Glutamatergic neuron (in vitro differentiated cells): Measurements from ENCODE around the gene USP17L24. TPM values are rescaled to one million over a fixed set of nuclear protein-coding genes. Genes with fewer than 3 reads are reported as not detected.
"Not testable (repeated sequence)": the region's sequence is repeated elsewhere in the genome, so short reads cannot be mapped to it uniquely, and the experiment has no call there.

Source experiments
- DNase-seq: peaks from one replicate; pipeline ENCODE4 v3.0.0; 2022
- H3K27ac Mint-ChIP-seq: one replicate; pipeline ENCODE4 v1.8.0; 2020; ENCODE audit warnings: mild to moderate bottlenecking, mixed read lengths, inconsistent platforms; ENCODE audit not compliant: unreplicated experiment
- H3K27me3 Mint-ChIP-seq: one replicate; pipeline ENCODE4 v1.8.0; 2020; ENCODE audit warnings: mild to moderate bottlenecking, moderate library complexity, mixed read lengths, inconsistent platforms; ENCODE audit not compliant: unreplicated experiment
- H3K36me3 Mint-ChIP-seq: one replicate; pipeline ENCODE4 v1.8.0; 2020; ENCODE audit warnings: mild to moderate bottlenecking, mixed read lengths, inconsistent platforms; ENCODE audit not compliant: unreplicated experiment
- H3K4me1 Mint-ChIP-seq: one replicate; pipeline ENCODE4 v1.8.0; 2020; ENCODE audit warnings: mild to moderate bottlenecking, low read depth, mixed read lengths, inconsistent platforms; ENCODE audit not compliant: unreplicated experiment
- H3K4me3 Mint-ChIP-seq: one replicate; pipeline ENCODE4 v1.8.0; 2020; ENCODE audit warnings: mild to moderate bottlenecking, mixed read lengths, inconsistent platforms; ENCODE audit not compliant: unreplicated experiment
- H3K9me3 Mint-ChIP-seq: one replicate; pipeline ENCODE4 v1.8.0; 2020; ENCODE audit warnings: mild to moderate bottlenecking, moderate library complexity, mixed read lengths, inconsistent platforms; ENCODE audit not compliant: unreplicated experiment
- long read RNA-seq: library from polyadenylated mRNA; unstranded; transcript quantifications from one replicate; pipeline ENCODE4 v2.0.0, GENCODE V29; 2020; ENCODE audit not compliant: unreplicated experiment
- total RNA-seq: library from RNA; stranded (reverse); fragmentation: NEBNext Ultra II Directional; extraction: Animal tissue kit (Norgen Biotek cat#: 25700); gene quantifications from one replicate; pipeline ENCODE4 v1.2.1, GENCODE V29; 2021; ENCODE audit not compliant: unreplicated experiment

USP17L24 gene
- not detected for total RNA-seq
- long read RNA-seq: 0 reads

- H3K4me3 Mint-ChIP-seq, H3K4me1 Mint-ChIP-seq, H3K36me3 Mint-ChIP-seq, H3K9me3 Mint-ChIP-seq, DNase-seq, H3K27me3 Mint-ChIP-seq, H3K27ac Mint-ChIP-seq: not testable (repeated sequence)
Measured at GRCh38 chr4:9324865-9325264, at the start of gene USP17L24. USP17L24 (plus strand) TSS chr4:9325165; CDS start chr4:9325165, 0 bp downstream.

GRCh38 chr4:9324191-9324590, 774 bp upstream of the USP17L24 start:
- H3K9me3 Mint-ChIP-seq, H3K27me3 Mint-ChIP-seq, H3K4me3 Mint-ChIP-seq, DNase-seq, H3K4me1 Mint-ChIP-seq, H3K27ac Mint-ChIP-seq, H3K36me3 Mint-ChIP-seq: not testable (repeated sequence)

GRCh38 chr4:9329611-9330010, 4.6 kb downstream of the USP17L24 start, which contains the start of gene USP17L25:
USP17L25 (plus strand) TSS chr4:9329911; CDS start chr4:9329911, 0 bp downstream.
- DNase-seq, H3K27me3 Mint-ChIP-seq, H3K36me3 Mint-ChIP-seq, H3K27ac Mint-ChIP-seq, H3K4me1 Mint-ChIP-seq, H3K9me3 Mint-ChIP-seq, H3K4me3 Mint-ChIP-seq: not testable (repeated sequence)

GRCh38 chr4:9334358-9334757, 9.4 kb downstream of the USP17L24 start, which contains the start of gene USP17L26:
USP17L26 (plus strand) TSS chr4:9334658; CDS start chr4:9334658, 0 bp downstream.
- not testable (repeated sequence) for H3K27ac Mint-ChIP-seq, DNase-seq, H3K27me3 Mint-ChIP-seq, H3K4me3 Mint-ChIP-seq, H3K36me3 Mint-ChIP-seq, H3K4me1 Mint-ChIP-seq, H3K9me3 Mint-ChIP-seq

- H3K27ac Mint-ChIP-seq, H3K36me3 Mint-ChIP-seq, DNase-seq, H3K27me3 Mint-ChIP-seq, H3K4me3 Mint-ChIP-seq, H3K9me3 Mint-ChIP-seq, H3K4me1 Mint-ChIP-seq: not testable (repeated sequence)
Measured at GRCh38 chr4:9339103-9339502, 14.1 kb downstream of the USP17L24 start, which contains the start of gene USP17L5. USP17L5 (plus strand) TSS chr4:9339403; CDS start chr4:9339403, 0 bp downstream.

GRCh38 chr4:9343848-9344247, 18.9 kb downstream of the USP17L24 start, which contains the start of gene USP17L27:
USP17L27 (plus strand) TSS chr4:9344148; CDS start chr4:9344148, 0 bp downstream.
- not testable (repeated sequence) for H3K27ac Mint-ChIP-seq, H3K9me3 Mint-ChIP-seq, H3K27me3 Mint-ChIP-seq, H3K4me3 Mint-ChIP-seq, H3K36me3 Mint-ChIP-seq, H3K4me1 Mint-ChIP-seq, DNase-seq

GRCh38 chr4:9348593-9348992, 23.6 kb downstream of the USP17L24 start, which contains the start of gene USP17L28:
USP17L28 (plus strand) TSS chr4:9348893; CDS start chr4:9348893, 0 bp downstream.
- H3K9me3 Mint-ChIP-seq, H3K4me1 Mint-ChIP-seq, DNase-seq, H3K36me3 Mint-ChIP-seq, H3K27me3 Mint-ChIP-seq, H3K27ac Mint-ChIP-seq, H3K4me3 Mint-ChIP-seq: not testable (repeated sequence)

- H3K27ac Mint-ChIP-seq, DNase-seq, H3K4me3 Mint-ChIP-seq, H3K27me3 Mint-ChIP-seq, H3K4me1 Mint-ChIP-seq, H3K9me3 Mint-ChIP-seq, H3K36me3 Mint-ChIP-seq: not testable (repeated sequence)
Measured at GRCh38 chr4:9350866-9351265, 25.9 kb downstream of the USP17L24 start.

- not testable (repeated sequence) for H3K27me3 Mint-ChIP-seq, DNase-seq, H3K9me3 Mint-ChIP-seq, H3K4me3 Mint-ChIP-seq, H3K36me3 Mint-ChIP-seq, H3K4me1 Mint-ChIP-seq, H3K27ac Mint-ChIP-seq
Measured at GRCh38 chr4:9353338-9353737, 28.4 kb downstream of the USP17L24 start, which contains the start of gene USP17L29. USP17L29 (plus strand) TSS chr4:9353638; CDS start chr4:9353638, 0 bp downstream.

GRCh38 chr4:9362829-9363228, 37.9 kb downstream of the USP17L24 start, which contains the start of gene USP17L30:
USP17L30 (plus strand) TSS chr4:9363129; CDS start chr4:9363129, 0 bp downstream.
- H3K27me3 Mint-ChIP-seq, H3K4me1 Mint-ChIP-seq, H3K36me3 Mint-ChIP-seq, DNase-seq, H3K27ac Mint-ChIP-seq, H3K4me3 Mint-ChIP-seq, H3K9me3 Mint-ChIP-seq: not testable (repeated sequence)
